ENCODE measurements around the gene SGMS1. TPM values are rescaled to one million over a fixed set of nuclear protein-coding genes. Genes with fewer than 3 reads are reported as not detected.
"Not testable (repeated sequence)": the region's sequence is repeated elsewhere in the genome, so short reads cannot be mapped to it uniquely, and the experiment has no call there.

SGMS1 gene
- total and polyA plus RNA-seq, 2 experiments from 2014 or later = 15.0 to 34.7 TPM

DNA sequence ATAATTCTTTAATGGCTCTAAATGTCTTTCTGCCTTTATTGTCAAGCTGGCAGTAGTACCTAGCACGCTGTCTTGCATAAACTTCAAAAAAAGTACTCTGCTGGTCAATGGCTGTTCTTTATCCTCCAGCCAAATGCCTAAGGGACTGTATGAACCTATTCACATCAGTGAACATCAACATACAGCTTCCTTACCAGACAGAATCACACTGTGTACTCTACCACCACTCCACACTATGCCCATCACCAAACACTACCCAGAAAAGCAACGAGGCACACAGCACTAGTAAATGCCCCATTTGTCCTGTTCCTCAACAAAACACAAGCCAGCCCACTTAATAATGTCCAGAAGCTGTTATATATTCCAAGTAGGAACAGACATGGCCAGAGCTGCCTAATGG is 127.5 kb downstream of the SGMS1 start:
- TF ChIP-seq POLR2AphosphoS5 (IDR thresholded peaks at IDR 0.05; ENCODE audit: low read depth) (no peak), CREB1 (CRISPR knock-in tag; IDR thresholded peaks at IDR 0.05; ENCODE audit: low read depth) (no peak), NANOG (IDR thresholded peaks at IDR 0.05; ENCODE audit: borderline replicate concordance) (no peak)
- TF ChIP-seq, protein P1, sequence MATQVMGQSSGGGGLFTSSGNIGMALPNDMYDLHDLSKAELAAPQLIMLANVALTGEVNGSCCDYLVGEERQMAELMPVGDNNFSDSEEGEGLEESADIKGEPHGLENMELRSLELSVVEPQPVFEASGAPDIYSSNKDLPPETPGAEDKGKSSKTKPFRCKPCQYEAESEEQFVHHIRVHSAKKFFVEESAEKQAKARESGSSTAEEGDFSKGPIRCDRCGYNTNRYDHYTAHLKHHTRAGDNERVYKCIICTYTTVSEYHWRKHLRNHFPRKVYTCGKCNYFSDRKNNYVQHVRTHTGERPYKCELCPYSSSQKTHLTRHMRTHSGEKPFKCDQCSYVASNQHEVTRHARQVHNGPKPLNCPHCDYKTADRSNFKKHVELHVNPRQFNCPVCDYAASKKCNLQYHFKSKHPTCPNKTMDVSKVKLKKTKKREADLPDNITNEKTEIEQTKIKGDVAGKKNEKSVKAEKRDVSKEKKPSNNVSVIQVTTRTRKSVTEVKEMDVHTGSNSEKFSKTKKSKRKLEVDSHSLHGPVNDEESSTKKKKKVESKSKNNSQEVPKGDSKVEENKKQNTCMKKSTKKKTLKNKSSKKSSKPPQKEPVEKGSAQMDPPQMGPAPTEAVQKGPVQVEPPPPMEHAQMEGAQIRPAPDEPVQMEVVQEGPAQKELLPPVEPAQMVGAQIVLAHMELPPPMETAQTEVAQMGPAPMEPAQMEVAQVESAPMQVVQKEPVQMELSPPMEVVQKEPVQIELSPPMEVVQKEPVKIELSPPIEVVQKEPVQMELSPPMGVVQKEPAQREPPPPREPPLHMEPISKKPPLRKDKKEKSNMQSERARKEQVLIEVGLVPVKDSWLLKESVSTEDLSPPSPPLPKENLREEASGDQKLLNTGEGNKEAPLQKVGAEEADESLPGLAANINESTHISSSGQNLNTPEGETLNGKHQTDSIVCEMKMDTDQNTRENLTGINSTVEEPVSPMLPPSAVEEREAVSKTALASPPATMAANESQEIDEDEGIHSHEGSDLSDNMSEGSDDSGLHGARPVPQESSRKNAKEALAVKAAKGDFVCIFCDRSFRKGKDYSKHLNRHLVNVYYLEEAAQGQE (IDR thresholded peaks at IDR 0.05; ENCODE audit: unreplicated experiment) = no peak
- TF ChIP-seq, protein P2, sequence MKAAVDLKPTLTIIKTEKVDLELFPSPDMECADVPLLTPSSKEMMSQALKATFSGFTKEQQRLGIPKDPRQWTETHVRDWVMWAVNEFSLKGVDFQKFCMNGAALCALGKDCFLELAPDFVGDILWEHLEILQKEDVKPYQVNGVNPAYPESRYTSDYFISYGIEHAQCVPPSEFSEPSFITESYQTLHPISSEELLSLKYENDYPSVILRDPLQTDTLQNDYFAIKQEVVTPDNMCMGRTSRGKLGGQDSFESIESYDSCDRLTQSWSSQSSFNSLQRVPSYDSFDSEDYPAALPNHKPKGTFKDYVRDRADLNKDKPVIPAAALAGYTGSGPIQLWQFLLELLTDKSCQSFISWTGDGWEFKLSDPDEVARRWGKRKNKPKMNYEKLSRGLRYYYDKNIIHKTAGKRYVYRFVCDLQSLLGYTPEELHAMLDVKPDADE (IDR thresholded peaks at IDR 0.05) = no peak
- TF ChIP-seq, protein P3, sequence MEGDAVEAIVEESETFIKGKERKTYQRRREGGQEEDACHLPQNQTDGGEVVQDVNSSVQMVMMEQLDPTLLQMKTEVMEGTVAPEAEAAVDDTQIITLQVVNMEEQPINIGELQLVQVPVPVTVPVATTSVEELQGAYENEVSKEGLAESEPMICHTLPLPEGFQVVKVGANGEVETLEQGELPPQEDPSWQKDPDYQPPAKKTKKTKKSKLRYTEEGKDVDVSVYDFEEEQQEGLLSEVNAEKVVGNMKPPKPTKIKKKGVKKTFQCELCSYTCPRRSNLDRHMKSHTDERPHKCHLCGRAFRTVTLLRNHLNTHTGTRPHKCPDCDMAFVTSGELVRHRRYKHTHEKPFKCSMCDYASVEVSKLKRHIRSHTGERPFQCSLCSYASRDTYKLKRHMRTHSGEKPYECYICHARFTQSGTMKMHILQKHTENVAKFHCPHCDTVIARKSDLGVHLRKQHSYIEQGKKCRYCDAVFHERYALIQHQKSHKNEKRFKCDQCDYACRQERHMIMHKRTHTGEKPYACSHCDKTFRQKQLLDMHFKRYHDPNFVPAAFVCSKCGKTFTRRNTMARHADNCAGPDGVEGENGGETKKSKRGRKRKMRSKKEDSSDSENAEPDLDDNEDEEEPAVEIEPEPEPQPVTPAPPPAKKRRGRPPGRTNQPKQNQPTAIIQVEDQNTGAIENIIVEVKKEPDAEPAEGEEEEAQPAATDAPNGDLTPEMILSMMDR (conservative IDR thresholded peaks at IDR 0.05; ENCODE audit: low read depth in 2 of 2) = no peak
- H3K4me1 Mint-ChIP-seq = peaks cover 6% of the 10 kb centered on the region
- H3K27me3 Mint-ChIP-seq (ENCODE audit: insufficient read depth, low read depth, poor library complexity) = no peaks in the 10 kb centered on the region
- peaks cover 27% of the 10 kb centered on the region for H3K79me2 ChIP-seq (replicated peaks; ENCODE audit: insufficient read depth)
- H3K9me3 Mint-ChIP-seq = 0 out of 3 replicates have a peak, but pooled peaks cover 2% of the 10 kb centered on the region
- H3F3A ChIP-seq (replicated peaks; ENCODE audit: low read depth) = no peaks in the 10 kb centered on the region
- H3K4me2 ChIP-seq = no peak overlapping the region
- no peaks in the 10 kb centered on the region for H3K9me2 ChIP-seq (ENCODE audit: insufficient read depth)
- no peak overlapping the region for H2AFZ ChIP-seq
- no peaks in the 10 kb centered on the region for H3K36me3 ChIP-seq (ENCODE audit: insufficient read depth)
- no peaks in the 10 kb centered on the region for H4K20me1 ChIP-seq (replicated peaks; ENCODE audit: insufficient read depth)
- H3K4me1 ChIP-seq (ENCODE audit: insufficient read depth) = no peaks in the 10 kb centered on the region; the same call in 1 of the 2 replicates
- H3K36me3 Mint-ChIP-seq (ENCODE audit: low read depth) = peaks cover 6% of the 10 kb centered on the region; the same call in 2 of the 3 replicates
- no peaks in the 10 kb centered on the region for H3K27me3 ChIP-seq (ENCODE audit: insufficient read depth)
- H3K27ac Mint-ChIP-seq = peak overlapping the region; percentile 69; the same call in 1 of the 2 replicates
- no peak overlapping the region for H3K4me3 Mint-ChIP-seq
- H3K27ac ChIP-seq (ENCODE audit: low read depth) = no peak overlapping the region
- no peak overlapping the region for H3K4me3 ChIP-seq
- ATAC-seq (no peak), DNase-seq (ENCODE audit: low spot score) (no peak)

DNA sequence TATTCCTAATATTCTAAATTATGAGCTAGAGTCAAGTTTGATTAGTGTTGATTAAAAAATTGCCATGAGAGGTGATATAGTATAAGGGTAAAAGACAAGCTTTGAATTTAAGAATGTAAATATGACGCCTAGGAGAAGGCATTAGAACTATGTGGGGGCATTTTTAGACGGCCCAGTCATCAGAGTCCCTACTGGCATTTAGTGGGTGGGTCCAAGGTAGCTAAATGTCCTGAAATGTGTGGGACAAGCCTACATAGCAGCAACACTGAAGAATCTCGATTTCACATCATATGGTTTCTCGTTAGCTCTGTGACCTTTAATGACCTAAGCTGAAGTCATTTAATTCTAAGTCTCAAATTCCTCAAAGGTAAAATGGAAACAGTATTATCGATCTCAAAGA is 133.5 kb downstream of the SGMS1 start:
- H3K36me3 Mint-ChIP-seq (ENCODE audit: low read depth) = peaks cover 3% of the 10 kb centered on the region; the same call in 2 of the 3 replicates
- H3K9me3 Mint-ChIP-seq = peaks cover 2% of the 10 kb centered on the region; the same call in 1 of the 3 replicates
- Histone ChIP-seq H3K4me1 (ENCODE audit: insufficient read depth) (no peaks in the 10 kb centered on the region), H3K27ac (ENCODE audit: low read depth) (no peak overlapping the region), H3K4me3 (no peak overlapping the region), H2AFZ (no peak overlapping the region), H4K20me1 (replicated peaks; ENCODE audit: insufficient read depth) (peaks cover 11% of the 10 kb centered on the region; the same call in 1 of the 2 replicates), H3F3A (replicated peaks; ENCODE audit: low read depth) (no peaks in the 10 kb centered on the region), H3K36me3 (ENCODE audit: insufficient read depth) (no peaks in the 10 kb centered on the region), H3K27me3 (ENCODE audit: insufficient read depth) (no peaks in the 10 kb centered on the region), H3K4me2 (no peak overlapping the region), H3K79me2 (replicated peaks; ENCODE audit: insufficient read depth) (peaks cover 59% of the 10 kb centered on the region), H3K9me2 (ENCODE audit: insufficient read depth) (no peaks in the 10 kb centered on the region)
- no peak overlapping the region for H3K27ac Mint-ChIP-seq
- no peak for DNase-seq (ENCODE audit: low spot score)
- ATAC-seq = no peak
- no peaks in the 10 kb centered on the region for H3K27me3 Mint-ChIP-seq (ENCODE audit: insufficient read depth, low read depth, poor library complexity)
- no peak overlapping the region for H3K4me3 Mint-ChIP-seq
- H3K4me1 Mint-ChIP-seq = no peaks in the 10 kb centered on the region
- no peak for TF ChIP-seq ZNF114 (CRISPR knock-in tag; IDR thresholded peaks at IDR 0.05)

DNA sequence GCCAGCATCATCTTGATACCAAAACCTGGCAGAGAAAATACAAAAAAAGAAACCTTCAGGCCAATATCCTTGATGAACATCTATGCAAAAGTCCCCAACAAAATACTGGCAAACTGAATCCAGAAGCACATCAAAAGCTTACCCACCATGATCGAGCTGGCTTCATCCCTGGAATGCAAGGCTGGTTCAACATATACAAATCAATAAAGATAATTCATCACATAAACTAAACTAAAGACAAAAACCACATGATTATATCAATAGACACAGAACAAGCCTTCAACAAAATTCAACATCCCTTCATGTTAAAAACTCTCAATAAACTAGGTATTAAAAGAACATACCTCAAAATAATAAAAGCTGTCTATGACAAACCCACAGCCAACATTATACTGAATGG is 139.2 kb downstream of the SGMS1 start:
- peaks cover 69% of the 10 kb centered on the region for H3K79me2 ChIP-seq (replicated peaks; ENCODE audit: insufficient read depth)
- H3K27me3 ChIP-seq (ENCODE audit: insufficient read depth); H3K4me2 ChIP-seq; H4K20me1 ChIP-seq (replicated peaks; ENCODE audit: insufficient read depth); H3K4me3 Mint-ChIP-seq; H3K27ac Mint-ChIP-seq; H3K27me3 Mint-ChIP-seq (ENCODE audit: insufficient read depth, low read depth, poor library complexity); H3K27ac ChIP-seq (ENCODE audit: low read depth); H3K4me3 ChIP-seq; DNase-seq (ENCODE audit: low spot score); H2AFZ ChIP-seq; H3K9me2 ChIP-seq (ENCODE audit: insufficient read depth); H3K4me1 ChIP-seq (ENCODE audit: insufficient read depth); H3F3A ChIP-seq (replicated peaks; ENCODE audit: low read depth); H3K4me1 Mint-ChIP-seq; ATAC-seq; H3K36me3 ChIP-seq (ENCODE audit: insufficient read depth): not testable (repeated sequence)
- peaks cover 18% of the 10 kb centered on the region for H3K36me3 Mint-ChIP-seq (ENCODE audit: low read depth)
- H3K9me3 Mint-ChIP-seq = peaks cover 17% of the 10 kb centered on the region
